Measurements from ENCODE around the gene ALG14.
"Not testable (repeated sequence)": the region's sequence is repeated elsewhere in the genome, so short reads cannot be mapped to it uniquely, and the experiment has no call there.

The ALG14 gene

GRCh38 chr1:95015076-95015475 is 57.7 kb downstream of the ALG14 start:
- FAIRE-seq (no peak), DNase-seq (ENCODE audit: insufficient read length, low spot score) (no peak)

DNA sequence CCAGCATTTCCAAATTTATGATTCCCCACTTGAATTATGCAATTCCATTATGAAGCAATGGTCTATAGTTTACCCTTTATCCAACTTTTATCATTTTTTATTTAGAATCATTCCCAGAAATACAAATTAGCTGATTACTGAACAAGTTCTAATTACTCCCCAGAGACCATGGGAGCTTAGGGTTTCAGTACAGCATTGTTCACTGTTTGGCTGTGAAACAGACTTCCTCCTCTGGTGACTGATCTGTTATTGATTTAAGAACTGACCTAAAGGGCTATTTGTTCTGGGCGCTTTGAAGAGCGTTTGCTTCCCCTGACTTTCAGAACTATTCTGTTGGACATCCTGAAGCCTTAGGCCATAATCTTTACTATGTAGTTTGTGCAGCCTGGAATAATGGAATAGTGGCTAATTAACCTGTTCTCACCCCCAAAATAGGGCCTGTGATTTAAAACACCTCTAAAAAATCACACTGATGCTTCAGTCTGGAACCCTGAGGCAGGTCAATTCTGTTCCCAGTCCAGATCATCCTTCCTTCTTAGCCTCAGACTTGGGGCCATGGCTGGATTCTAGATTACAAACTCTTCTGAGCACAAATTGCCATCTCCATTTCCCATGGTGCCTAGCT is 58.7 kb downstream of the ALG14 start:
- FAIRE-seq: no peak

GRCh38 chr1:95012389-95012788 is 60.4 kb downstream of the ALG14 start:
- FAIRE-seq (no peak), DNase-seq (ENCODE audit: insufficient read length, low spot score) (no peak)

More for the DNA sequence above, 58.7 kb downstream of the ALG14 start:
- no peak for DNase-seq (ENCODE audit: insufficient read length, low spot score)

DNA sequence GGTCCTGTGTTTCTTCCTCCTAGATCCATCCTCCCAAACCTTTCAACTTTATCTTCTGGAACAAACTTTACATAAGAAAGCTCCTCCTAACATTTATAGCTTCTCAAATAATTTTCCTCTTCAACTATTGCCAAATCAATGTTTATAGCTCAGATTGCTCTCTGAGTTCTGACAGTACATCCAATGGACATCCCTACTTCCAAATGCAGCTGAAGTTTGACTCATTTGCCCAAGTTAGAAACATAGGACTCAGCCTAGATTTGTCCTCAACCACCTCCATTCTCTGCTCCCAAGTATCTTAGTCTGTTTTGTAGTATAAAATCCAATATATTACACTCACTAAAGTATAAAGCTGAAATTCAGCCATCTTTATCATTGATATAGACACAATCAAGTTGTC is 62.6 kb downstream of the ALG14 start:
- FAIRE-seq (no peak), DNase-seq (ENCODE audit: insufficient read length, low spot score) (no peak)

DNA sequence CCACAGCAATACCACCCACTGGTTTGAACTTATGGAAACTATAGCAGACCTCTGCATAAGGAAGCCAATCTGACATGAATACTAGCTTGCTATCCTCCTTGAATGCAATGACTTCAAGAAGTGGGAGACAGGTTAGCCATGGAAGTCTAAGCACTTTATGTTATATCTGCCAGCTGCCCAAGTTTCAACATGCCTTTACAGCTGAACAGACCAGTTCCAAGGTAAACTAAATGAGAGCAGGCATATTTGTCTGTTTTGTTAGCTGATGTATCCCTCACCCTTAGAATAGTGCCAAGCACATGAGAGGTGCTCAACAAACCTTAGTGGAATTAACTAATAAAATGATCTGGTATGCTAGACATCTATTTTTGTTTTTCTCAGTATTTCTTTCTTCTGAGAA is 65.1 kb downstream of the ALG14 start:
- FAIRE-seq (no peak), DNase-seq (ENCODE audit: insufficient read length, low spot score) (no peak)

- no peak for DNase-seq (ENCODE audit: insufficient read length, low spot score)
These were observed 66.1 kb downstream of the ALG14 start for GRCh38 chr1:95006681-95007080.

GRCh38 chr1:95005584-95005983 is 67.2 kb downstream of the ALG14 start:
- FAIRE-seq (no peak), DNase-seq (ENCODE audit: insufficient read length, low spot score) (no peak)

More at GRCh38 chr1:95006681-95007080, 66.1 kb downstream of the ALG14 start:
- no peak for FAIRE-seq

GRCh38 chr1:95004013-95004412 is 68.7 kb downstream of the ALG14 start:
- DNase-seq (ENCODE audit: insufficient read length, low spot score): no peak
- no peak for FAIRE-seq

DNA sequence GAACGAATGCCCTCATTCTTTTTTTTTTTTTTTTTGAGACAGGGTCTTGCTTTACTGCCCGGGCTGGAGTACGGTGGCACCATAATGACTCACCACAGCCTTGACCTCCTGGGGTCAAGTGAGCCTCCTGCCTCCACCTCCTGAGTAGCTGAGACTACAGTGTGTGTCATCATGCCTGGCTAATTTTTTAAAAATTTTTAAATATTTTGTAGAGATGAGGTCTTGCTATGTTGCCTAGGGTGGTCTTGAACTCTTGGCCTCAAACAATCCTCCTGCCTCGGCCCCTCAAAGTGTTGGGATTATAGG is 69.4 kb downstream of the ALG14 start:
- FAIRE-seq: no peak

DNA sequence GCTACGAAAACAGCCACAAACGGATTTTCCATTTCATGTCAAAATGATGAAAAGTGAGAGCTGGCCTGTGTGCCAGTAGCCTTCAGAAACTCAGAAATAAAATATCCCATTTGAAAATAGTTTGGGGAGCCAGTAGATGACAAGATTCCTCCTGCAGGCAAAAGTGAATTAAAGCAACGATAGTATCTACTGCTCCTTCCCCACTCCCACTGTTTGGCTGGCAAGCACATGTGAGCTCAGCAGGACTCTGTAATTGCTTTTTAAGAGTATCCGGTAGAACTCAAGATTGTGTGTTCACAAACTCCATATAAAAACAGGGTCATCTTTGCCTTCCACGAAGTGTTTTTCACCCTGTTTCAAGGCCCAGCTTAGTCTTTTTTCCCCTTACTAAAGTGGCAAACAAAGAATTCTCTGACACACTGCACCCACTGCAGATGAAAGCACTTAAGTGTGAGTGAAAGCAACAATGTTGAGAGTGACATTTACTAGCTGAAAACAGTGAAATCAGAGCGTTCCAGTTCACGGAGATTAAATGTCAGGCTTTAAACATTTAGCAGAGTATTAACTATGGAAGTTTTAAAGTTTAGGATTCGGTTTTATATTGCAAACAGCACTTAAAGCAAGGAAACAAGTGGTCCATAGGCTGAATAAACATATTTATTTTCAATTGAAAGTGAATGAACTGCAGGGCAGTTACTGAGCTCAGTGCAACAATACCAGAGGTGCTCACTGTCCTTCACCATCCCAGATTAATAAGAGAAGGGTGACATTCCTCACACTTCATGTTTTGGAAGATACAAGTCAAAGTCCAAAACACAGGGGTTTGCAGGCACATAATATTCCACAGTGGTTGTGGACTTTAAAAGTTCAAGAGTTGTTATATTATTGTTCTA is 70.0 kb downstream of the ALG14 start:
- DNase-seq (ENCODE audit: insufficient read length, low spot score): no peak
- no peak for FAIRE-seq

More for the DNA sequence above, 69.4 kb downstream of the ALG14 start:
- no peak for DNase-seq (ENCODE audit: insufficient read length, low spot score)

GRCh38 chr1:95002164-95002539 is 70.6 kb downstream of the ALG14 start:
- no peak for FAIRE-seq

GRCh38 chr1:94999456-95000131 is 73.2 kb downstream of the ALG14 start:
- no peak for FAIRE-seq
- DNase-seq (ENCODE audit: insufficient read length, low spot score): no peak

More at GRCh38 chr1:95002164-95002539, 70.6 kb downstream of the ALG14 start:
- no peak for DNase-seq (ENCODE audit: insufficient read length, low spot score)

- DNase-seq (ENCODE audit: insufficient read length, low spot score): no peak
- no peak for FAIRE-seq
These were observed 74.0 kb downstream of the ALG14 start for GRCh38 chr1:94998748-94999147.

DNA sequence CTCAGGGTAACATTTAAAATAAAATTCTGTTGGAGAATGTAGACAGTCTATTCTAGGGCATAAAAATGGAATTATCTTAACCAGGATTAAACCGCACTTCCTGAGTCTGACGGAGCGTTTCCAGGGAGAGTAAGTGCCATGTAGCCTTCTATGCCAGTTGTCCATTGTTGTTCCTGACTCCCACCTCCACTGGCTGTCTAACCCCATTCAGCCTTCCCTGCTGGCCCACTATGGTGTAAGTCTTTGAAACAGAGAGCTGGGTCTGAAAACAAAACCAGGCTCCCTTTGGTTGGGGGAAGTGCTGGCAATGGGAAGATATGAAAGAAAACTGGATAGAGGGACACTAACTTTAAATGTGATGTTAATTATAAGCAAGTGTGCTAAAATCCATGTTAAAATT is 74.6 kb downstream of the ALG14 start:
- DNase-seq (ENCODE audit: insufficient read length, low spot score): no peak
- FAIRE-seq: no peak

DNA sequence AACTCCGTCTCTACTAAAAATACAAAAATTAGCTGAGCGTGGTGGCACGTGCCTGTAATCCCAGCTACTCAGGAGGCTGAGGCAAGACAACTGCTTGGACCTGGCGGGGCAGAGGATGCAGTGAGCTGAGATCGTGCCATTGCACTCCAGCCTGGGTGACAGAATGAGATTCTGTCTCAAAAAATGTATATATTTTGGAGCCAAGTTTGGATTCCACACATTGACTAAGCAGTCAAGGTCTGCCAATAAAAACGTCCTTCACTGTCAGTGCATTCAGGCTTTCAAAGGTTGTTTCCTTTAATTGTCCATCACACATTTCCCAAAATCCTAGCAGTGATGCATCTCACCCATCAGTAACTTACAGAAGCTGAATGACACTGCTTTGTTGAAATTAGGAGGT is 77.2 kb downstream of the ALG14 start:
- FAIRE-seq; DNase-seq (ENCODE audit: insufficient read length, low spot score): not testable (repeated sequence)

DNA sequence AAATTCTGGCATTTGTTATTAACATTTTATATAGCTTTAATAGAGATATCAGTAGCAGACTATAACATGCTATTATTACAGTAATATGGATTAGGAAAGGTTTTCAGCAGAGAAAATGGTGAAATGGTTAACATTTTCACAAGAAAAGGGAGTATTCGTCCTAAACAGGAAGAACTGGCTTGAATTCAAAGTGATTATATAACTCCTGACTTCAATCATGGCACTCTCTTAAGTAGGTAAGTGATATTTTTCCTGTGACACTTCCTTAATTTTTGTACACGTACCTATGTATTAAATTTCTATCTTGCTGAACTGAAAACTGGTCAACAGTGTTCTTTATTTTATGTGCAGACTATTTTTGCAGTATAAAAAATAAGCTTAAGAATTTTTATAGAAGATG is 77.9 kb downstream of the ALG14 start:
- DNase-seq (ENCODE audit: insufficient read length, low spot score) (no peak), FAIRE-seq (no peak)

DNA sequence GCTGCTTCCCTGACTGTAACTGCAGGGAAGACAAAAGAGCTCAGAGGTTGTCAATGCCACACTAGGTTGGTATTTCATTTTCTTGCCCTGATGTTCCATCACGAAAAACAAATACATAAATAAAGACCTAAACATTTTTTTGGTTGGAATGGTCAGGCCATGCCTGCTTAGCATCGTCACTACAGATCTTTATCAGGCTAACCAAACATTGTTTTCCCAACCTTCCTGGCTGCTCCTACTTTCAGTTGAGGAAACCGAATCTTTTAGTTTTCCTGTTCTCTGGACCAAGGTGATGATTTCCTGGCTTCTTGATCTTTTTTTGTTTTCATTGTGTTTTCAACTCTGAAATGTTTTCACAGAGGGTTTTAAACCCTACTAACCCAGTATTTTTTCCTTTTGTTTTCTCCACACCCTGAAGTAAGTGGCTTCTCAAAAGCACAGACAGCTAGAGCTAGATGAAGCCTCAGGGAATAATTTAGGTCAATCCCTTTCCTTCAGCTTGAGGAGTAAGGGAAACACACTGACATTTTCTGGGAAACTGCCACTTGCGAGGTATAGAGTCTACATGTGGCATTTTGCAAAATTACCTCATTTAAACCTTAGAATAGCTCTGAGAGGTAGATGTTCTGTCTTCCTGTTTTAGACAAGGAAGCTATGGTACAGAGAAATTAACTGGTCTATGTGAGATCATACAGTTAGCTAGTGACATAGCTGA is 78.7 kb downstream of the ALG14 start:
- DNase-seq (ENCODE audit: insufficient read length, low spot score): no peak
- no peak for FAIRE-seq

DNA sequence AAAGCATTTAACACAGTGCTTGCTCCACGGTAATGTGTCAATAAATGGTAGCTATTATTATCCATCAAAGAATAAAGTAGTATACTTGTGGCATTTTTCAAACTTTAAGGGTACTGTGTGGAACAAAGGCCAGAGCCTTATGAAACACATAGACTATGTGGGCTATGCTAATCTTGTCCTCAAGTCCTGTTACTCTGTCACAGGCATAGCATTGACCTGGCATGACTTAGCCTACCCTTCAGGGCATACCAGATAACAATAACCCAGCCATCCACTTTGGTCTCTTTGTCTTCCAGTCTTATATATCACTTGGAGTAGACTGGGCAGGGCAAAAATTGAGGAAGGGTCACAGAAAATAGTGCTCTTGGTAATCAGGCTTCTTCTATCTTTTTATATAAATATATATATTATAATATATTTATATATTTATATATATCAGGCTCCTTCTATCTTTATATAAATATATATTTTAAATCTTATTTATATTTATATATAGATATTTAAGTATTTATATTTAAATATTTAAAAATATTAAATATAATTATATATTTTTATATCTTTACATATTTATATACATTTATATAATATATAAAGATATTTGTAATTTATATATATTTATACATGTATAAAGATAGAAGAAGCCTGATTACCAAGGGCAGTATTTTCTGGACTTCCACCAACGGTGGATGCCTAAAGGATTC is 79.7 kb downstream of the ALG14 start:
- DNase-seq (ENCODE audit: insufficient read length, low spot score) (no peak), FAIRE-seq (no peak)

GRCh38 chr1:94992161-94992560 is 80.6 kb downstream of the ALG14 start:
- FAIRE-seq (no peak), DNase-seq (ENCODE audit: insufficient read length, low spot score) (no peak)

DNA sequence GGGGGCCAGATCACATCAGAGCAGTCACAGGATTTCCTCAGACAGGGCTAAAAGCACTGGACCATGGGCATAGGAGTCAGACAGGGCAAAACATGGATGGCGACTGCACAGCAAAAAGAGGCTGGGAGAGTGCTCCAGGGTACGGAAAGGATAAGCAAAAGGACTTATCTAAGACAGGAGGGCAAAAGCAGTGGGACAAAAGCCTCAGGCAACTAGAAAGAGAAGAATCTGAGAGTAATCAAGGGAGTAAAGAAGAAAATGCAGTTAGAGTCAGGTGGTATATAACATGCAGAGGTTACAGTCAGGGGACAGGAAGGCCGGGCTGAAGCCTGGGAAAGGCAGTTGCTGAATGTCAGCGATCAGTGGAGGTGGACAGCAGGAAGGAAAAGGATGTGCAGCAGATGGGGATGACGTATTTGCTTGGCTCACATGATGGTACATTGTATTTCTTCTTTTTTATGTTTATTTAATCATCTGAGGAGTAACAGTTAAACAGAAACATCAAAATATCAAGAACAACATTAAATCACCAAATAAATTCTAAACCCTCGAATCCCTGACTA is 82.8 kb downstream of the ALG14 start:
- DNase-seq (ENCODE audit: insufficient read length, low spot score) (no peak), FAIRE-seq (no peak)

Measured in GM19239 (cell line).